Measurements from ENCODE around the gene MIEN1.
"Not testable (repeated sequence)": the region's sequence is repeated elsewhere in the genome, so short reads cannot be mapped to it uniquely, and the experiment has no call there.

Gene MIEN1, protein sequence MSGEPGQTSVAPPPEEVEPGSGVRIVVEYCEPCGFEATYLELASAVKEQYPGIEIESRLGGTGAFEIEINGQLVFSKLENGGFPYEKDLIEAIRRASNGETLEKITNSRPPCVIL

DNA sequence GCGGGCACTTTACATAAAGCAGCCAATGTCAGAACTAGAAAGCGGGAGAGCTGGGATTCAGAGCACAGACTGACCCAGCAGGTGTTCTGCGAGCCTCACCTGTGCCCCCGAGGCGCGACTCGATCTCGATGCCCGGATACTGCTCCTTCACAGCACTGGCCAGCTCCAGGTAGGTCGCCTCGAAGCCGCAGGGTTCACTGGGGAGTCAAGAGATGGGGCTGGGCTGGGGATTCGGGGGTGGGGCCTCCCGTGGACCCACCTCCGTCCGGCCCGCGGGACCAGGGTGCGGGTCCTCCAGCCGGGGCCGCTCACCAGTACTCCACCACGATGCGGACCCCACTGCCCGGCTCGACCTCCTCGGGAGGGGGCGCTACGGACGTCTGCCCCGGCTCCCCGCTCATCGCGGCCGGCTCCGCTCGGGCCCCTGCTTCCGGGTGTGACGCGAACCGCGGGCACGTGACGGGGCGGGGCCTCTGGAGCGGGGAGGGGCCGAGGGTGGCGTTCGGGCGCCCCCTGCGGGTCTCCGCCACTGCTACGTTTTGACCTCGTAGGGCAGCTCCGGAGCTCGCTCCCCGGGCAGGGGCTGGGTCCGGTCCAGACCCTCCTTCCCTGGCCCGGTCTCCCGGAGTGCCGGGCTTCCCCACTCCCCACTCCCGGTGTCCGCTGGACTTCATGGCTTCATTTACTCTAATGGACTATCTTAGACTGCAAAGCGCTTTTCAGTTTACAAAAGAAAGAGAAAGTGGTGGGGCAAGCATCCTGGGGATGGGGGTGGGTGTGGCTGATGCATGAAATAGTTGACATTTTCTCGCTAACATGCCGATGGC, at the start of gene MIEN1:
MIEN1 (minus strand) TSS at position 438 of the 827 bp plus-strand sequence; CDS start at position 401, 37 bp downstream.
- DNase-seq (ENCODE audit: low read depth), result peak; percentile 93

DNA sequence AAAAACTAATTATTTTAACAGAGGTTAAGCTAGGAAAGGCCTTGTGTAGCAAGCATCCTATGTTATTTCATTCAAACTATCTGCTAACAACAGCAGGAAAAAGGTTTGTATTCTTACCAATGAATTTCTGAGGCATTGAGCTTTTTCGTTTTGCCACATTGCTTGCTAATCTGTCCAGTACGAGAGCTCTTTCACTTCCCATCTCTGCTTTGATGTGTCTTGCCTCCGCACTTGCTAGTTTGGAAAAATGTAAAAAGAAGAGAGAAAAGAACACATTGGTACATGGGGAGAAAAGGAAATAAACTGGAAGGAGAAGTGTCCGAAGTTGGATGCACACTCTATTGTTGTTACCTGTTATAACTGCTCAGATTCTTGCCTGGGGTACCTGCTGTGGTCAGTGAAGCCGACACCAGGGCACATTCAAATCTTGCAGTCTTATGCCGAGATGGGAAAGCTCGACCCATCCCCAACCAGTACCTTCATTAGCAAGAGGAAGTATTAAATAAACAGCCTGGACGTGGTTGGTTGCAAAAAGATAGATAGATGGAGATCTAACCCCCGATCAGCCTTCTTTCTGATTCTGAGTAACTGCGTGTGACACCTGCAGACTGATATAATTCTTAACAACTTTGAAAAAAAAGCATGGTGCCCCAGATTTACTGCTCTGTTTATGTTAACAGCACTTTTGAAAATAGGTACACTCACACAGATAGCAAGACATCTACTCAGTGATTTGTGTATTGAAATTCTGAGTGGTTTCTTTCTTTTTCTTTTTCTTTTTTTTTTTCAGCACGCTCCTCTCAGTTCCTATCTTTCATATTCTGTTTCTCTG, 47.4 kb upstream of the MIEN1 start:
- no peak for DNase-seq (ENCODE audit: low read depth)

DNA sequence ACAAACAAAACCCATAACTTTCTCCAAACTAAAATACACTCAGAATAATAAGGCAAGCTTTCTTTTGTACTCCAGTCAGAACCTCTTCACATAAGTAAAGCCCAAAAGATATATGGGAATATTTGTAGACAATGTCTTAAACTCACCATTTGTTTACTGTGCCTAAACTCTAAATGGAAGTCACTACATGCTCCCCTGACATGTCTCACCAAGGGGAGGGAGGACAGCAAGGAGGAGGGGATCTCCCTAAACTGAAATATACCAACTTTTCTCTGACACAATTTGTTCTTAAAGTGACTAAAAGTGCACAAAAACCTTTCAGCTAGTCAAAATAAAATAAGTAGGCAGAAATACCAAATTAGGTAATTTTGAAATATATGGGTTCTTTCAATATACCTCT, 45.9 kb upstream of the MIEN1 start:
- DNase-seq (ENCODE audit: low read depth), result no peak

DNA sequence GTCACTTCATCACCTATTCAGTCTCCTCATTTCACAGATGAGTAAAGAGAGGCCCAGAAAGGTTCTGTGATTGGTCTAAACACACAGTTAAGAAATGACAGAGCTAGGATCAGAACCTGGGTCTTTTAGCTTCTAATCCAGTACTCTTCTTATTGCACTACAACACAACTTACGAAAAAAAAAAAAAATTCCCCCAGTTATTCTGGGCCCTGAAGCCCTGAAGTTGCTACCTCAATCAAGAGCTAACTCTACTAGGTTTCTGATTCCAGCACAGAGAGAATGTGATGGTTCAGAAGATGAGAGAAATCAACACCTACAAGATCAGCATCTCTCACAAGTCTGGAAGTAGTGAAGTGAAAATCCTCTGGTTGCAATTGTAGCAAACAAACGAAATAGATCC, 44.7 kb upstream of the MIEN1 start:
- no peak for DNase-seq (ENCODE audit: low read depth)

DNA sequence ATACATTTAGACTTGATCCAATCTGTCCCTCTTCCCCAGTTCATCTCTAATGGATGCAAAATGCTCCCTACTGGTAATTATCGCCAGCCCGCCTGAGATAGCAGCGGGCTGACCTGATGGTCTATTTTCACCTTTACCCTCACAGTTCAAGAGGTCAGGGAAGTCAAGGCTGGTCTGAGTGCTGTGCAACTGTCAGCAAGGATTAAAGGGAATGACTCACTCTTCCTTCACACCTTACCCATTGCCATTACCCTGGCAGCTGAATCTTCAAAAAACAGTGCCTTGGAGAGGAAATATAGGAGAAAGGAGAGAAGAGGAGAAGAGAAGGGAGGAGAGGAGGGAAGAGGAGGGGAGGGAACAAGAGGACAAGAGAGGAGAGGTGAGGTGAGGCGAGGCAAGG, 43.7 kb upstream of the MIEN1 start:
- DNase-seq (ENCODE audit: low read depth), result no peak

DNA sequence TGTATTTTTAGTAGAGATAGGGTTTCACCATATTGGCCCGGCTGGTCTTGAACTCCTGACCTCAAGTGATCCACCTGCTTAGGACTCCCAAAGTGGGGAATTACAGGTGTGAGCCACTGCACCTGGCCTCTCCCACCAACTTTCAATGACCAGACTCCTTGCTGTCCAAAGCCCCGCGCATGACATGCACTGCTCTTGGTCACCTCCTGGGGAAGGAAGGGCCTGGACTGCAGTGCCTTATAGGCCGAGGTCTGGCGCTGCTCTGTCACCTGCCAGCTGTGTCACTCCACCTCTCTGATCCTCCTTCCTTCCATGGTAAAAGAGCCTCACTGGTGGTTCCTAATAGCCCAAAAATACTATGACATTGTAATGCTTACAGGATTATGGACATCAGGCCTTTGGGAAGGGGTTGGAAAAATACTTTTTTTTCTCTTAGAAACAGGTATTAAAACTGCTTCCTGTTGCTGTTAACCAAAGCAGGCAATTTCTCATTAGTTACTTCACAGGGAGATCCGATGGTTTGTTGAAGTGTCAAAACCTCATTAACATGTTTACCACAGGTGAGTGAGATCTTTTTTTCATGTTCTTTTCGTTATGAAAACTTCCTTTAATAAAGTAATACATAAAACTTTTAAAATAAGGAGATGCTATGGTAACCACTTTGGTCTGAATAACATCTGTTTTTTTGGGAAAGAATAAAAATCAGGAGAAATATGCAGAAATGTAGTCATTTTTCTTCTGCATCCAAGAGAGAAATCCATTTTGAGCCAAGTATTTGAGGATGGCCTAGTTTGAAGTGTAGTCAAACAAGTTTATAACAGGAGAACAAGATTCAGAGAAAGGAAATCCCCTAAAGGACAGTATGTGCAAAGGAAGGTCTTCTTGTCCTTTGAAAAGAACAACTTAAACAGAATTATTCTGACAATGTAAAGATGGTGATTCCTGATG, 42.9 kb upstream of the MIEN1 start:
- no peak for DNase-seq (ENCODE audit: low read depth)

DNA sequence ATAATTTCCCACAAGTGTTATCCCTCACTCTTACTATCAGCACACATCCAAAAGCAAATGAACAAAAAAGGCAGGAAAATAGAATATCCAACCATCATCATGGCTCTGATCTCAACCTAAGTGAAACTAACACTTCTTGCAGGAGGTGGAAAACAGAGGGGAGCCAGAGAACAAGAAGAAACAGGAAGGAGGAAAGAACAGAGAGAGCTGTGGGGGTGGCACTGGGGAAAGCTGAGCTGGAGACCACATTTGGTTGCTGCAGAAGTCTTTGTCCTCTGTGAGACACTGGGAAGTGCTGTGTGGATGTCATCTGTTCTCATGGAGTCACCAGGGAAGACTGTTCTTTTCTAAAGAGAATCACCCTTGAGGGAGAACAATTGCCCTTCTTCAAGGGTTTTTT, 42.1 kb upstream of the MIEN1 start:
- DNase-seq (ENCODE audit: low read depth), result no peak

DNA sequence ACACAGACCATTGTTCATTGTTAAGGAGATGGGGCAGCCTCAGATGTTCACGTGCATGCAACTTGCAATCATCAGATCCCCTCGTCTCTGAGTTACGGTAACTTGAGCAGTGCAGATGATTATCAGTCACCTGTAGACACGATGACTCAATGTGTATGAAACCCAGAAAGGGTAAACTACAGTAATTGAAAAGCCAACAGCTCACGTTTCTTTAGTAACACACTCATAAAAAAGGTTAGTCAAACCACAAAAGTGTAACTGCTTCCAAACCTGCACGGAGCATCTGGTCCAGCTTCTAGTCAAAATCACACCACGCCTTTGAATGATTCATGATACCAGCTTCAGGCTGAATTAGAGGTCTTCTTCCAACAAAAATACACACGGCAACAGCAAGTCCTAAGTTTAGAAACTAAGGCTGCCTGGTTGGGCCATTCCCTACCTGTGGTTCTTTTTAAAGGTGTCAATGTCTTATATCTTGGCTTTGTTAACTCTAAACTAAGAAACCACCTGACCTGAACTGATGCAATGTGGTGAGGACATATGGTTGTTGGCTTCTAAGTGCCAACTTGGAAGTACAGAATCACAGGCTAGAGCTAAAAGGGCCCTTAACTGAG, 39.7 kb upstream of the MIEN1 start:
- peak; percentile 43 for DNase-seq (ENCODE audit: low read depth)

DNA sequence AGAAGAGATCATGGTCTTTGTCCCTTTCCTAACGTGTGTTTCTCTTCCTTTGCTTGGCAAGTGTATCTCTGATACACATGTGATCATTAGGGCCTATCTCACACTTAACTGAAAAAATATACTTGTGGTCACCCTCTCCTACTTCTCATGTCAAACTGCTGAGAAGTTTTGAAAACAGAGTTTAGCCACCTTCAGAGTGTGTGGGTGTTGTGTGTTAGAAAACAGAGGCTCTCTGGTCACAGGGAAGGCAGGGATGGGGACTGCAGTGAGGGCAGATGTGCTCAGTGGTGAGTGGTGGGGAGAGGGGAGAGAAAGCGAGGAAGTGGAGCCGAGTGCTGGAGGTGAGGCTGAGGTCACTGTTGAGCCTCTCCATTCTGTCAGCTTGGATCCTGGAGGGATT, 36.8 kb upstream of the MIEN1 start:
- DNase-seq (ENCODE audit: low read depth), result no peak

DNA sequence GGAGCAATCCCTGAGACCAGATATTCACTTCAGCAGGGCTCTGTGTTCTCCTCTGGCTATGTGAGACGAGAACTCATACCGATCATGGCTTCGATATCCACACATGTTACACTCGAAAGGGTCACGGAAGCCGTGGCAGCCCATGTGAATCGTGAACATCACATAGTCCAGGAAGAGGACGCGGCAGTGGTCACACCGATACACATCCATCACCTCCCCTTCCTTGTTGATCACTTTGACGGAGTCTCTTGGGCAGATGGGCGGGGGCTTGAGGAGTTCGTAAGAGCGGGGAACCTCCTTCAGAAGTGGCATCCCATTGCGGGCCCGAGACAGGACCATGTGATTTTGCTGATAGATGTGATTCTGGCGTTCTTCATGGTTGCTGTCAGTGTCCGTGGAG, 35.4 kb upstream of the MIEN1 start:
- no peak for DNase-seq (ENCODE audit: low read depth)

DNA sequence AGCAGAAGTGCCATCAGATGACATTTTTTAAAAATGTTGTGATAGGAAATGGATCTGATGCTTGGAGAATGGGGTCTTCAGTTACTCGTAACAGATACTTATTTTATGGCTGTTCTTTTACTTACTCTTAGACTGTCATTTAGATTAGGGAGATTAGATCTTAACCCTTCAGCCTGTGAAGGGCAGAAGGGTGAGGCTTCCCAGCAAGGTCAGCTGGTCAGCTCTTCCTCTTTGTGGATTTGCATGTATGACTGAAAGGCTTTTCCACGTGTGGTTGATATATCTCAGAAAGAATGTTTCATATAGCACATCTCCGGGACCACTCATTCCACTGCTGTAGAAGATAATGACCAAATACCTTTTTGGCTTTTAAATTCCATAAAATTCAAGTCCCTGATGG, 34.8 kb upstream of the MIEN1 start:
- no peak for DNase-seq (ENCODE audit: low read depth)

DNA sequence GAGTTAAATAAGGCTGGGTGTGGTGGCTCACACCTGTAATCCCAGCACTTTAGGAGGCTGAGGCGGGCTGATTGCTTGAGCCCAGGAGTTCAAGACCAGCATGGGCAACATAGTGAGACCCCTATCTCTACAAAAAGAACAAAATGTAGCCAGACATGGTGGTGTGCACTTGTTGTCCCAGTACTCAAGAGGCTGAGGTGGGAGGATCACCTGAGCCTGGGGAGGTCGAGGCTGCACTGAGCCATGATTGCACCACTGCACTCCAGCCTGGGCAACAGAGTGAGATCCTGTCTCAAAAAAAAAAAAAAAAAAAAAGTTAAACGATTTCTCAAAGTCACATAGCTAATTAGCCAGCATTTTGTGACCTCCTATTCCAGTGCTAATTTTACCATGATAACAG, 33.8 kb upstream of the MIEN1 start:
- DNase-seq (ENCODE audit: low read depth), result not testable (repeated sequence)

DNA sequence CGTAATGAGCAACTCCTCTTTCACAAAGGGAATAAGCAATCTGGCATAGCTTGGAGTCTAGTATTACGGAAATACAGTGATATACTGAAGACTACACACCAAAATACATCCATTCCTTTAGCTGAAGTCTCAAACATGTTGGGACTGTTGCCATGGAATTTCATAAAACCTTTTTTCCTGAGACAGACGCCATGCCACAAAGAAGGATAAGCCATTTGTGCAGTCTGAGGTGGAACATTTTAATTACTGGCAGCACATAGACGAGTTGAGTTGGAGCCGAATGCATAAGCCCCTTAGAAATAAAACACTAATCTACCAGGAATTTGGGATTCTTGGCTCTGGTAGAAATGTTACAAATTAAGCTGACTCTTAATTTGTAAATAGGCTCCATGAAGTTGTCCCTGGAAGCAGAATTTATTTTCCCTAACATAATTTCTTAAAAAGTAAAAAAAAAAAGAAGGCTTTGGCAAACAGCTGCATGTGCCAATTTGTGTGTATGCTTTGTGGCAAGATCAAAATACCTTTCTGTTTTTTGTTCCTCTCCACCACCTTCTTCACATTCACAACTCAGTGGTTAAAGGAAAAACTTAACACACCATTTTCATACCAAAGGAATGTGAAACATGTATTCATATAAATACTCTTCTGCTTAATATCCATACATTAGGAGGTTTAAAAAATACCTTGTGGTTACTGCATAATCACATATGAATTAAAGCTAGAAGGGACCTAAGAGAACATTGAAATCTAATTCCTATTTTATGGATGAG, 32.9 kb upstream of the MIEN1 start:
- DNase-seq (ENCODE audit: low read depth), result no peak

DNA sequence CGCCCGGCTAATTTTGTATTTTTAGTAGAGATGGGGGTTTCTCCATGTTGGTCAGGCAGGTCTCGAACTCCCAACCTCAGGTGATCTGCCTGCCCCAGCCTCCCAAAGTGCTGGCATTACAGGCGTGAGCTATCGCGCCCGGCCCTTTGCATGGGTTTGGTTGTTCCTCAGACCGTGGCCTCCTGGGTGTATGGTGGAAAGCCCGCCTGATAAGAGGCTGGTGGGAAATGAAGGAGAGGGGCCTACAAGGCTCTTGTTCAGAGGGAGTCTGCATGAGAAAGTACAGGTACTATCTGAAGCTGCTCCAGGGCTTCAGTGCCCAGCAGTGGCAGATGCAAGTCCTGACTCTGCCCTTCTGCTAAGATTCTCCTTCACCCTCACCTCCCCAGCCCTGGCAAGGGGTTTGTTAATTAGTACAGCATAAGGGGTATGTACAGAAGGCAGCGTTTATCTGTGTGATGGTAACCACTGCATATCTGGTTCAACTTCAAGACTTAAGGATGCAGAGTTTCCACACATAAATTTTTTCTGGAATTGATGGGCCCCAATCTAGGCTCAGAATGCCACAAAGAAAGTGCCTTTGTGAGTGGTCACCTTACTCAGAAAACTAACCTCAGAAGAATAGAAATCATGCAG, 31.6 kb upstream of the MIEN1 start:
- DNase-seq (ENCODE audit: low read depth), result no peak

DNA sequence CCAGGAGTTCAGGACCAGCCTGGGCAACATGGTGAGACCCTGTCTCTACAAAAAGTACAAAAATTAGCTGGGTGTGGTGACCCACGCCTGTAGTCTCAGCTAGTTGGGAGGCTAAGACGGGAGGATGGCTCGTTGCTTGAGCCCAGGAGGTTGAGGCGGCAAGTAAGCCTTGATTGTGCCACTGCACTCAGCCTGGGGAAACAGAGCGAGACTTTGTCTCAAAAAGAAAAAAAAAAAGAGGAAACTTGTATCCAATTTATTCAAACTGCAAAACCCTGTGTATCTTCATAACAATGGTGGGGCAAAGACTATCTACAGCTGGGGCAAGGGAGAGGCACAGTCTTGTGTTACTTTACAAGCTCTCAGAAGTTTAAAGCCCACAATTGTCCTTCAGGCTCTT, 28.9 kb upstream of the MIEN1 start:
- DNase-seq (ENCODE audit: low read depth), result no peak

DNA sequence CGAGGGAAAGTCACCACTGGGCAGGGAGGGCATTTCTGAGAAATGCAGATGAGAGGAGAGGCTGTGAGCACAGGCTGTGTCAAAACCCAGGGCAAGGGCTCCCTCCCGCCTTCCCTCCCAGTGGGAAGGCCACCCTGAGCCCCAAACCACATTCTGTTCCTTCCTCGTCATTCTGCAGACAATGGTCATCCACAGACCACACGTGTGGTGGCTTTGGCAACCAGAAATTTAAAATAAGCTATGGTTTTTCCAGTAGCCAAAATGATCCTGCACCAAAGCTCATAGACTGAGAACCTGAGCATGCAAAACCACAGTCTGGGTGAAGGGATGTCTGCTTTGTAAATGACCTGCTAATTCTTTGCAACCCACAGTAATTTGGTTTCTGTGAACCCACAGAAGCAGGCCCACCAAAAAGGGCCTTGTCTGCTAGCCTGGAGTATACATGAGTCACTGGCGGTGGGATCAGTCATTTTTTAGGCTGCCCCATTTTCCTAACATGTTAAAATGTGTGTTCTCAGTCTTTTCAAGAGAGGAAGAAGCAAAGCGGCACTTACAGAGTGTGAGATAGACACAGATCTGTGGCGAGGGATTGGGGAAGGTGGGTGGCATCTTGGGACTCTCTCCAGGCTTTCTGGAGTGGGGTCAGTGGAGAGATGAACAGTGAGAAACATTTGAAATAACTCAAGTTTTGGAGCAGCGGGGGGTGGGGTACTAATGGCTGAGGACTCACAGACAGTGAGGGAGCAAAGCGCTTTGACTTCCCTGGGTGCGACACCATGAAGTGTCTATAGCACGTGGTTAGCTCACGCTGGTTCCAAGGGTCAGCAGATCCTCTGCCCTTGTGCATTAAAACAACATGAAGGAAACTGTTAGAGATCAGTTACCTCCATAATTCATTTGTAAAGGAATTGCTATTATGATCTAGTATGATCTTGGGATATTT, 27.9 kb upstream of the MIEN1 start:
- peak; percentile 55 for DNase-seq (ENCODE audit: low read depth)

DNA sequence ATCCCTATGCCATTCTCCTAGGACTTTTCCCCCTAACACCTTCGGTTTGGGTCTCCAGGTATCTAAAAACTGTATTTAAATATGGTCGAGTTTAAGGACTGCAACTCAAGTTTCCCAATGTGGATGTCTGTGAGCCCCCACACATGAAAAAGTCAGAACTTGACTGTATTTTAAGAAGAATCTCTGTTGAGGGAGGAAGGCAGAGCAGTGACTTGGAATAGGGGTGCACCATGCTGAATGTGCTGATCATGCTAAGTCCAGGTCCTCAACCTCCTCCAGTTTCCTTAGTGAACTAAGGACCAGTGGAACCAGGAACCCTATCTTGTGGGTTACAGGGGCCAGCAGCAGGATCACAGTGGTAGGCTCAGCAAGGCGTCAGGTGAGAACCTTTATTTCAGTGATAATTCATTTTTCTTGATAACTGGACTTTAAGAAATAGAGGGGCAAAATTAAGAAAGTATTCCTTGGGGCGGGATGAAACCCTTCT, 26.9 kb upstream of the MIEN1 start:
- no peak for DNase-seq (ENCODE audit: low read depth)

DNA sequence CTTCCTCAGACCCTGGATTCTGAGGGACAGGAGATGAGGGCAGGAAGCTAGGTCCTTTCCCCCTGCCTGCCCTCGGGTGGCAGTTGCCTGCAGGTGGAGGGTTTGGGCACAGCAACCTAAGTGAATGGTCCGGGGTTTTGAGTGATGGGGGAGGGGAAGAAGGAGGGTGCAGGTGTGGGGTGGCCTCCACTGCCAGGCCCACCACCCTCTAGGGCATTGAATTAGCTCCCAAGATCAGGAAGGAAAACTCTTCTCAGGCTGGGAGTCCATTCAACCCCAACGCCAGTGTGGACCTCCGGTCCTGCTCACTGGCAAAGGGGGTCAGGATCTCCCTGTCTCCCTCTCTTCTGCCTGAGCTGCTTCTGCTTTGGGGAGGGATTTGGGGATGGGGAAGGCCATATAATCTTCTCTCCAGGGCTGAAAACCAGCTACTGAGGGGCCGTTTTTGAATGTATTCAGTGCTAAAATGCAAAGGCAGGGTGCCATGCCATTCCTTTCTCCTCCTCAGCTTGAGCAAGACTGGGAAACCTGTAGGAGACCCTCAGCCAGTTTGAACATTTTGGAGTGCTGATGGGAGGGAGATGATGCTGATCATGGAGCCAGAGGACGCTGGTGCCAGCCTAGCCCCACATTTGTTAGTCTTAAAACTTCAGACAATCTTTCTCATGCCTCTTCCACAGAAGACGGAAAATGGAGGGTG, 26.2 kb upstream of the MIEN1 start:
- DNase-seq (ENCODE audit: low read depth), result no peak
